Lower leg skin (tissue), 3 donors: ENCODE data around the gene GABRG3.

Experiments used
- POLR2A ChIP-seq, 2 donors: fragments of 450-650 bp; IDR thresholded peaks; one replicate each; pipeline ENCODE4 v1.6.1; 2016 to 2017; ENCODE audit warnings: antibody characterized with exemption in 2 of 2, mild to moderate bottlenecking in 1 of 2, moderate library complexity in 1 of 2
- TF ChIP-seq, protein P1 (sequence below), 3 donors: fragments of 450-650 bp; IDR thresholded peaks; one replicate each; pipeline ENCODE4 v1.5.1; 2016; ENCODE audit warnings: antibody characterized with exemption in 3 of 3, mild to moderate bottlenecking in 3 of 3, moderate library complexity in 2 of 3

DNA sequence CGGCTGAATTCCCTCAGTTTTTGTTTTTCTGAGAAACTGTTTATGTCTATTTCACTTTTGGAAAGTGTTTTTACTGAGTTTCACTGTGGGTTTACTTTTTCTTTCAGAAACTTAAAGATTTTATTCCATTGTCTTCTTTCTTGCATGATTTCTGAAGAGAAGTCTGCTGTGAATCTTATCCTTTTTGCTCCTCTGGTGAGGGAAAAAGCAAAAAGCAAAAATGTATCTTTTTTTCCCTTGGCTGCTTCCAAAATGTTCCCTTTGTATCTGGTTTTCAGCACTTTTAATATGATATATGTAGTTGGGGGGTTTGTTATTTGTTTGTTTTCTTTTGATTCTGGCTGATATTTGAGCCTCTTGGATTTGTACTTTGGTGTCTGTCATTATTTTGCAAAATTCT is 538.0 kb downstream of the GABRG3 start:
- TF ChIP-seq, protein P1, sequence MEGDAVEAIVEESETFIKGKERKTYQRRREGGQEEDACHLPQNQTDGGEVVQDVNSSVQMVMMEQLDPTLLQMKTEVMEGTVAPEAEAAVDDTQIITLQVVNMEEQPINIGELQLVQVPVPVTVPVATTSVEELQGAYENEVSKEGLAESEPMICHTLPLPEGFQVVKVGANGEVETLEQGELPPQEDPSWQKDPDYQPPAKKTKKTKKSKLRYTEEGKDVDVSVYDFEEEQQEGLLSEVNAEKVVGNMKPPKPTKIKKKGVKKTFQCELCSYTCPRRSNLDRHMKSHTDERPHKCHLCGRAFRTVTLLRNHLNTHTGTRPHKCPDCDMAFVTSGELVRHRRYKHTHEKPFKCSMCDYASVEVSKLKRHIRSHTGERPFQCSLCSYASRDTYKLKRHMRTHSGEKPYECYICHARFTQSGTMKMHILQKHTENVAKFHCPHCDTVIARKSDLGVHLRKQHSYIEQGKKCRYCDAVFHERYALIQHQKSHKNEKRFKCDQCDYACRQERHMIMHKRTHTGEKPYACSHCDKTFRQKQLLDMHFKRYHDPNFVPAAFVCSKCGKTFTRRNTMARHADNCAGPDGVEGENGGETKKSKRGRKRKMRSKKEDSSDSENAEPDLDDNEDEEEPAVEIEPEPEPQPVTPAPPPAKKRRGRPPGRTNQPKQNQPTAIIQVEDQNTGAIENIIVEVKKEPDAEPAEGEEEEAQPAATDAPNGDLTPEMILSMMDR (IDR thresholded peaks at IDR 0.05) = no peak
- no peak for TF ChIP-seq POLR2A (IDR thresholded peaks at IDR 0.05)
